GM21528 (cell line): ENCODE results near the gene LSM7.

Experiments
- ATAC-seq: cut with Tn5 transposase; IDR thresholded peaks from one replicate; pipeline ENCODE4 v1.9.1; 2021; ENCODE audit warnings: mild to moderate bottlenecking, moderate library complexity; ENCODE audit not compliant: unreplicated experiment, low FRiP score

LSM7 gene

GRCh38 chr19:2305452-2306280, 22.7 kb downstream of the LSM7 start:
- ATAC-seq, result no peak

- ATAC-seq, result no peak
Observed at GRCh38 chr19:2303211-2303798, 25.1 kb downstream of the LSM7 start.

GRCh38 chr19:2302319-2303210, 25.8 kb downstream of the LSM7 start:
- no peak for ATAC-seq

GRCh38 chr19:2300533-2300932, 27.9 kb downstream of the LSM7 start:
- ATAC-seq, result no peak

GRCh38 chr19:2296141-2296540, 32.2 kb downstream of the LSM7 start:
- no peak for ATAC-seq

GRCh38 chr19:2294687-2295335, 33.6 kb downstream of the LSM7 start:
- ATAC-seq, result no peak

GRCh38 chr19:2291185-2291751, 37.1 kb downstream of the LSM7 start:
- ATAC-seq, result no peak

GRCh38 chr19:2290441-2291184, 37.8 kb downstream of the LSM7 start:
- ATAC-seq, result no peak

GRCh38 chr19:2289714-2290435, 38.5 kb downstream of the LSM7 start:
- no peak for ATAC-seq

- no peak for ATAC-seq
Observed at GRCh38 chr19:2288818-2289713, 39.3 kb downstream of the LSM7 start.

- no peak for ATAC-seq
Observed at GRCh38 chr19:2288338-2288817, 40.0 kb downstream of the LSM7 start.

GRCh38 chr19:2287585-2288337, 40.6 kb downstream of the LSM7 start:
- ATAC-seq, result no peak

- no peak for ATAC-seq
Observed at GRCh38 chr19:2286402-2287140, 41.8 kb downstream of the LSM7 start.

- no peak for ATAC-seq
Observed at GRCh38 chr19:2283835-2284507, 44.4 kb downstream of the LSM7 start.

- ATAC-seq, result no peak
Observed at GRCh38 chr19:2282862-2283237, 45.5 kb downstream of the LSM7 start.
